ENCODE results near the gene CEMIP.

The CEMIP gene

GRCh38 chr15:80864666-80865065 lies 85.5 kb downstream of the CEMIP start:
- DNase-seq (ENCODE audit: low read depth): no peak
- no peak overlapping the region for H3K4me3 ChIP-seq (ENCODE audit: low read depth, low read length)
- no peak for TF ChIP-seq CTCF (IDR thresholded peaks at IDR 0.05; ENCODE audit: control insufficient read depth, extremely low read depth, insufficient read depth)

- H3K4me3 ChIP-seq (ENCODE audit: low read depth, low read length): no peak overlapping the region
- no peak for DNase-seq (ENCODE audit: low read depth)
- no peak for TF ChIP-seq CTCF (IDR thresholded peaks at IDR 0.05; ENCODE audit: control insufficient read depth, extremely low read depth, insufficient read depth)
Observed at GRCh38 chr15:80866936-80867335, 87.8 kb downstream of the CEMIP start.

- no peak for TF ChIP-seq CTCF (IDR thresholded peaks at IDR 0.05; ENCODE audit: control insufficient read depth, extremely low read depth, insufficient read depth)
- H3K4me3 ChIP-seq (ENCODE audit: low read depth, low read length): no peak overlapping the region
- no peak for DNase-seq (ENCODE audit: low read depth)
Observed at GRCh38 chr15:80870366-80870765, 91.2 kb downstream of the CEMIP start.

- no peak for TF ChIP-seq CTCF (IDR thresholded peaks at IDR 0.05; ENCODE audit: control insufficient read depth, extremely low read depth, insufficient read depth)
- DNase-seq (ENCODE audit: low read depth): no peak
- H3K4me3 ChIP-seq (ENCODE audit: low read depth, low read length): no peak overlapping the region
Observed at GRCh38 chr15:80870893-80871292, 91.7 kb downstream of the CEMIP start.

- DNase-seq (ENCODE audit: low read depth): no peak
- TF ChIP-seq CTCF (IDR thresholded peaks at IDR 0.05; ENCODE audit: control insufficient read depth, extremely low read depth, insufficient read depth): no peak
- H3K4me3 ChIP-seq (ENCODE audit: low read depth, low read length): no peak overlapping the region
Observed at GRCh38 chr15:80871858-80872257, 92.7 kb downstream of the CEMIP start.

GRCh38 chr15:80873366-80873952 lies 94.3 kb downstream of the CEMIP start:
- TF ChIP-seq CTCF (IDR thresholded peaks at IDR 0.05; ENCODE audit: control insufficient read depth, extremely low read depth, insufficient read depth): no peak
- DNase-seq (ENCODE audit: low read depth): no peak
- H3K4me3 ChIP-seq (ENCODE audit: low read depth, low read length): no peak overlapping the region

Measured in LNCaP clone FGC (cell line).